ENCODE measurements around the gene IER2. TPM values are rescaled to one million over a fixed set of nuclear protein-coding genes. Genes with fewer than 3 reads are reported as not detected.

The IER2 gene
- total RNA-seq, 1 experiment from 2014 or later, result 247 TPM

DNA sequence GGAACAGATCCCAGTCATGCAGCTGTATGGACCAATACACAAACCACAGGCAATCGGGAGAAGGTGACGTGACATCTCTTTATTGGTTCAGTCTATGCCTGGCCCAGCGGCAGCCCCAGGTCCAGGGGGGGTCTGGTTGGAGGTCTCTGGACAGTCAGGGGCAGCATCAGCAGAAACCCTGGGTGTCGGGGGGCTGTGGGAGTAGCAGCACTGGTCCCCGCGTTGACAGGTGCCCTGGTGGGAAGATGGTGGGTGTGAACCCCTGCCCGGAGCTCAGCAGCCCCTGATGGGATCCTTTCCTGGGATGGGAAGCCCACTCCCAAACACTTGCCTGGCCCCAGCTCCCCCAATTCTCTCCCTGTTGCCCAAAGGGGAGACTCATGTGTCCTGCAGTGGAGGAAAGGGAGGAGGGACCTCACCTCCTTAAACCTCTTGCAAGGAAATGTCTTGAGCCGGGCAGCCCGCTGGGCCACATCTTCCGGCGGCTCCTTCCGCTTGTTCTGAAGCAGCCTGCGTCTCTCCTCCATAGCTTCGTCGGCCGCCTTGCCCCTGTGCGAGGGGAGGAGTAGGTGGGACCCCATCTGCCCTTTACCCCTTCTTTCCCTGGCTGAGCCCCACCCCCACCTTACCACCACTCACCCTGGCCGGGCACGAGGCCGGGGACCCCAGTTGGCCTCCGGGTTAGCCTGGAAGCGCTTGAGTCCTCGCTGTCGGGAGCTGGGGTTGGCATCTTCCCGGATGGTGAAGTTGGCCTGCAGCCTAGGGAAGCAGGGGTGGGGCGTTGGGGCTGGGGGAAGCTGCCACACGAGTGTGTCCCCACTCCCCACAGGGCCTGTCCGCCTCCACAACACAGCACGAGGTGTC is 45.1 kb upstream of the IER2 start:
- ChIA-PET POLR2A (no interaction called here), RAD21 (ENCODE audit: low non-redundant PET in 1 of 2, low total read pairs in 2 of 2, uncharacterized antibody in 2 of 2, unreplicated experiment in 2 of 2) (interaction anchor here in 1 of 2 experiments (0.7 kb wide), 1 partner anchor 73 kb away, joined by 3 read pairs; no protein-coding TSS in a partner anchor), CTCF (interaction anchor here (1.1 kb wide), 1 partner anchor 128 kb away, joined by 4 read pairs; no protein-coding TSS in a partner anchor)
- H2AFZ ChIP-seq (ENCODE audit: low read depth, low read length, poor library complexity, severe bottlenecking), result no peak overlapping the region
- BruUV-seq (replicated peaks), result no TSS peak
- H3K27ac ChIP-seq (ENCODE audit: low read depth, low read length), result no peak overlapping the region
- intact Hi-C loops (cut with micrococcal nuclease), result no loop called here
- H4K20me1 ChIP-seq (ENCODE audit: insufficient read depth), result no peaks in the 10 kb centered on the region
- no peak overlapping the region for H3K4me2 ChIP-seq (ENCODE audit: low read length)
- no peaks in the 10 kb centered on the region for H3K27me3 ChIP-seq (ENCODE audit: insufficient read depth, low read length)
- peaks cover 0 to 16% of the 10 kb centered on the region in 2 experiments; a peak in 2 of 4 replicates for H3K36me3 ChIP-seq (ENCODE audit: control insufficient read depth in 1 of 2, insufficient read depth in 2 of 2, low read length in 2 of 2)
- TF ChIP-seq ZBTB33 (IDR thresholded peaks at IDR 0.05; ENCODE audit: extremely low read depth, insufficient replicate concordance, low read length) (no peak), YY1 (IDR thresholded peaks at IDR 0.05; ENCODE audit: extremely low read depth, insufficient replicate concordance, low read depth, low read length) (no peak), SIN3A (IDR thresholded peaks at IDR 0.05; ENCODE audit: low read depth) (no peak), POLR2AphosphoS5 (IDR thresholded peaks at IDR 0.05; ENCODE audit: low read depth, low read length) (no peak)
- TF ChIP-seq, protein P1, sequence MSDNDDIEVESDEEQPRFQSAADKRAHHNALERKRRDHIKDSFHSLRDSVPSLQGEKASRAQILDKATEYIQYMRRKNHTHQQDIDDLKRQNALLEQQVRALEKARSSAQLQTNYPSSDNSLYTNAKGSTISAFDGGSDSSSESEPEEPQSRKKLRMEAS (IDR thresholded peaks at IDR 0.05), result no peak
- no peak overlapping the region for H3K4me3 ChIP-seq (replicated peaks in 1 of 2; ENCODE audit: low read depth in 1 of 2, low read length in 2 of 2)
- H3K79me2 ChIP-seq (ENCODE audit: insufficient read depth, low read length), result no peaks in the 10 kb centered on the region
- peaks cover 3 to 23% of the 10 kb centered on the region in 2 experiments; a peak in 3 of 4 replicates for H3K4me1 ChIP-seq (ENCODE audit: control insufficient read depth in 1 of 2, insufficient read depth in 2 of 2, low read length in 2 of 2)
- ATAC-seq (no peak), DNase-seq (ENCODE audit: low read depth, low spot score) (no peak)
- no peaks in the 10 kb centered on the region for H3K9me2 ChIP-seq (ENCODE audit: insufficient read depth)
- no peaks in the 10 kb centered on the region for H3K9me3 ChIP-seq (ENCODE audit: control insufficient read depth in 1 of 2, insufficient read depth in 1 of 2, low read depth in 1 of 2, low read length in 2 of 2)
- H3K9ac ChIP-seq (ENCODE audit: low read length), result no peak overlapping the region

Data from HCT116 (cell line).